ENCODE results near the gene CLEC10A.
"Not testable (repeated sequence)": the region's sequence is repeated elsewhere in the genome, so short reads cannot be mapped to it uniquely, and the experiment has no call there.

DNA sequence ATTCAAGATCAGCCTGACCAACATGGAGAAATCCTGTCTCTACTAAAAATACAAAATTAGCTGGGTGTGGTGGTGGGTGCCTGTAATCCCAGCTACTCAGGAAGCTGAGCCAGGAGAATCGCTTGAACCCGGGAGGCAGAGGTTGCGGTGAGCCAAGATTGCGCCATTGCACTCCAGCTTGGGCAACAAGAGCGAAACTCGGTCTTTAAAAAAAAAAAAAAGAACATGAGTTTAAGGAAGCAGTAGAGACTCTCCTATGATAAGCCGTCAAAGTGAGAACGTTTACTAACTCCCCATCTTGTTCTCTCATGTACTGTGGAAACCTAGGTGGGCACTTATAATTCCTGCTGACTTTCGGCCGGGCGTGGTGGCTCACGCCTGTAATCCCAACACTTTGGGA is 40.6 kb upstream of the CLEC10A start:
- TF ChIP-seq HCFC1 (IDR thresholded peaks at IDR 0.05; ENCODE audit: low read length); FOXM1 (IDR thresholded peaks at IDR 0.05; ENCODE audit: low read depth, low read length); SIN3A (IDR thresholded peaks at IDR 0.05; ENCODE audit: low read depth, low read length); TCF7 (IDR thresholded peaks at IDR 0.05; ENCODE audit: borderline replicate concordance); HDAC6 (IDR thresholded peaks at IDR 0.05; ENCODE audit: unreplicated experiment); BMI1 (IDR thresholded peaks at IDR 0.05; ENCODE audit: borderline replicate concordance); SREBF2 (IDR thresholded peaks at IDR 0.05; ENCODE audit: low read length); EZH2 (IDR thresholded peaks at IDR 0.05; ENCODE audit: borderline replicate concordance, control insufficient read depth, low read depth, low read length); GATAD2B (conservative IDR thresholded peaks at IDR 0.05; ENCODE audit: low read depth): not testable (repeated sequence)
- TF ChIP-seq, protein P1, sequence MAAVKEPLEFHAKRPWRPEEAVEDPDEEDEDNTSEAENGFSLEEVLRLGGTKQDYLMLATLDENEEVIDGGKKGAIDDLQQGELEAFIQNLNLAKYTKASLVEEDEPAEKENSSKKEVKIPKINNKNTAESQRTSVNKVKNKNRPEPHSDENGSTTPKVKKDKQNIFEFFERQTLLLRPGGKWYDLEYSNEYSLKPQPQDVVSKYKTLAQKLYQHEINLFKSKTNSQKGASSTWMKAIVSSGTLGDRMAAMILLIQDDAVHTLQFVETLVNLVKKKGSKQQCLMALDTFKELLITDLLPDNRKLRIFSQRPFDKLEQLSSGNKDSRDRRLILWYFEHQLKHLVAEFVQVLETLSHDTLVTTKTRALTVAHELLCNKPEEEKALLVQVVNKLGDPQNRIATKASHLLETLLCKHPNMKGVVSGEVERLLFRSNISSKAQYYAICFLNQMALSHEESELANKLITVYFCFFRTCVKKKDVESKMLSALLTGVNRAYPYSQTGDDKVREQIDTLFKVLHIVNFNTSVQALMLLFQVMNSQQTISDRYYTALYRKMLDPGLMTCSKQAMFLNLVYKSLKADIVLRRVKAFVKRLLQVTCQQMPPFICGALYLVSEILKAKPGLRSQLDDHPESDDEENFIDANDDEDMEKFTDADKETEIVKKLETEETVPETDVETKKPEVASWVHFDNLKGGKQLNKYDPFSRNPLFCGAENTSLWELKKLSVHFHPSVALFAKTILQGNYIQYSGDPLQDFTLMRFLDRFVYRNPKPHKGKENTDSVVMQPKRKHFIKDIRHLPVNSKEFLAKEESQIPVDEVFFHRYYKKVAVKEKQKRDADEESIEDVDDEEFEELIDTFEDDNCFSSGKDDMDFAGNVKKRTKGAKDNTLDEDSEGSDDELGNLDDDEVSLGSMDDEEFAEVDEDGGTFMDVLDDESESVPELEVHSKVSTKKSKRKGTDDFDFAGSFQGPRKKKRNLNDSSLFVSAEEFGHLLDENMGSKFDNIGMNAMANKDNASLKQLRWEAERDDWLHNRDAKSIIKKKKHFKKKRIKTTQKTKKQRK (IDR thresholded peaks at IDR 0.05; ENCODE audit: low read depth, low read length), result not testable (repeated sequence)
- TF ChIP-seq, protein P2, sequence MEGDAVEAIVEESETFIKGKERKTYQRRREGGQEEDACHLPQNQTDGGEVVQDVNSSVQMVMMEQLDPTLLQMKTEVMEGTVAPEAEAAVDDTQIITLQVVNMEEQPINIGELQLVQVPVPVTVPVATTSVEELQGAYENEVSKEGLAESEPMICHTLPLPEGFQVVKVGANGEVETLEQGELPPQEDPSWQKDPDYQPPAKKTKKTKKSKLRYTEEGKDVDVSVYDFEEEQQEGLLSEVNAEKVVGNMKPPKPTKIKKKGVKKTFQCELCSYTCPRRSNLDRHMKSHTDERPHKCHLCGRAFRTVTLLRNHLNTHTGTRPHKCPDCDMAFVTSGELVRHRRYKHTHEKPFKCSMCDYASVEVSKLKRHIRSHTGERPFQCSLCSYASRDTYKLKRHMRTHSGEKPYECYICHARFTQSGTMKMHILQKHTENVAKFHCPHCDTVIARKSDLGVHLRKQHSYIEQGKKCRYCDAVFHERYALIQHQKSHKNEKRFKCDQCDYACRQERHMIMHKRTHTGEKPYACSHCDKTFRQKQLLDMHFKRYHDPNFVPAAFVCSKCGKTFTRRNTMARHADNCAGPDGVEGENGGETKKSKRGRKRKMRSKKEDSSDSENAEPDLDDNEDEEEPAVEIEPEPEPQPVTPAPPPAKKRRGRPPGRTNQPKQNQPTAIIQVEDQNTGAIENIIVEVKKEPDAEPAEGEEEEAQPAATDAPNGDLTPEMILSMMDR (IDR thresholded peaks at IDR 0.05 in 2 of 3, conservative IDR thresholded peaks at IDR 0.05 in 1 of 3; ENCODE audit: control insufficient read depth in 2 of 3, extremely low read depth in 1 of 3, insufficient read depth in 1 of 3, low read depth in 3 of 3, low read length in 3 of 3), result not testable (repeated sequence)
